H1 (cell line): ENCODE data around the gene NEK2. TPM values are rescaled to one million over a fixed set of nuclear protein-coding genes. Genes with fewer than 3 reads are reported as not detected.

Experiments used
- CTCF ChIA-PET: fragments of 300-600 bp; sonication (Branson Sonifier 250); formaldehyde crosslinking; loops from one replicate; lab custom pipeline; 2021; ENCODE audit not compliant: partially characterized antibody; lab: Charles Lee
- POLR2A ChIA-PET: fragments of 300-600 bp; sonication (Branson Sonifier 250); formaldehyde crosslinking; loops from one replicate; lab custom pipeline; 2021; ENCODE audit warnings: inconsistent platforms; ENCODE audit not compliant: partially characterized antibody; lab: Charles Lee
- DNase-seq, 2 experiments: peaks; one replicate each; pipeline versions ENCODE4 v3.0.0 to v3.0.0-alpha.2; 2010 to 2022; ENCODE audit warnings: low spot score in 2 of 2, low read depth in 1 of 2, mixed read lengths in 1 of 2
- FAIRE-seq: peaks from 2 replicates; lab custom pipeline; 2011; peaks lifted over from hg19 to GRCh38; lab: Jason Lieb, UNC
- H2AFZ ChIP-seq: 2 replicates; pipeline ENCODE4 v1.8.1; 2012; ENCODE audit warnings: low read length, inconsistent platforms
- H2AK5ac ChIP-seq: 2 replicates; pipeline ENCODE4 v1.6.1; 2013; ENCODE audit warnings: low read depth, low read length
- H2BK120ac ChIP-seq: replicated peaks from 2 replicates; pipeline ENCODE3; 2013; ENCODE audit warnings: low read depth, low read length, inconsistent platforms
- H2BK12ac ChIP-seq: 2 replicates; pipeline ENCODE4 v1.6.1; 2013; ENCODE audit warnings: low read depth, low read length
- H2BK15ac ChIP-seq: 2 replicates; pipeline ENCODE4 v1.6.1; 2013; ENCODE audit warnings: low read length
- H2BK20ac ChIP-seq: 2 replicates; pipeline ENCODE4 v1.6.1; 2013; ENCODE audit warnings: low read length
- H2BK5ac ChIP-seq: 2 replicates; pipeline ENCODE4 v1.6.1; 2013; ENCODE audit warnings: low read depth, low read length
- H3K14ac ChIP-seq: 2 replicates; pipeline ENCODE4 v1.6.1; 2013; ENCODE audit warnings: inconsistent platforms; ENCODE audit not compliant: insufficient read length
- H3K18ac ChIP-seq: 2 replicates; pipeline ENCODE4 v1.6.1; 2013; ENCODE audit warnings: low read length; ENCODE audit errors: extremely low read depth
- H3K23ac ChIP-seq: 2 replicates; pipeline ENCODE4 v1.6.1; 2013; ENCODE audit warnings: inconsistent platforms; ENCODE audit not compliant: insufficient read length
- H3K23me2 ChIP-seq: 2 replicates; pipeline ENCODE4 v1.6.1; 2013; ENCODE audit warnings: low read depth, low read length
- H3K27ac ChIP-seq: 2 replicates; pipeline ENCODE4 v1.6.1; 2011; ENCODE audit warnings: low read depth, low read length, inconsistent platforms
- H3K27me3 ChIP-seq, 4 experiments: replicated peaks in 1 of 4; 1 replicate in 1 of 4; 2 replicates in 3 of 4; pipeline versions ENCODE4 v1.6.1 to v1.8.1; 2011 to 2013; ENCODE audit warnings: low read length in 3 of 4, mild to moderate bottlenecking in 3 of 4, inconsistent platforms in 2 of 4, mixed read lengths in 2 of 4, moderate library complexity in 1 of 4; ENCODE audit not compliant: control insufficient read depth in 3 of 4, insufficient read depth in 3 of 4; ENCODE audit errors: extremely low read depth in 1 of 4
- H3K36me3 ChIP-seq, 4 experiments: 2 replicates each; pipeline versions ENCODE4 v1.6.1 to v1.8.1; 2011 to 2013; ENCODE audit warnings: mild to moderate bottlenecking in 4 of 4, low read length in 3 of 4, moderate library complexity in 2 of 4, control low read depth in 1 of 4, inconsistent platforms in 1 of 4; ENCODE audit not compliant: insufficient read depth in 4 of 4, control insufficient read depth in 2 of 4
- H3K4ac ChIP-seq: replicated peaks from 2 replicates; pipeline ENCODE3; 2013; ENCODE audit warnings: low read length, low read depth, mixed read lengths, inconsistent platforms; ENCODE audit not compliant: insufficient read length
- H3K4me1 ChIP-seq, 4 experiments: replicated peaks in 1 of 4; 1 replicate in 1 of 4; 2 replicates in 3 of 4; pipeline versions ENCODE4 v1.6.1 to v1.8.1; 2011 to 2013; ENCODE audit warnings: low read length in 3 of 4, inconsistent platforms in 2 of 4, mixed read lengths in 1 of 4; ENCODE audit not compliant: insufficient read depth in 4 of 4, control insufficient read depth in 3 of 4
- H3K4me2 ChIP-seq, 2 experiments: 2 replicates each; pipeline versions ENCODE4 v1.6.1 to v1.8.1; 2011 to 2013; ENCODE audit warnings: low read depth in 2 of 2, low read length in 2 of 2, control low read depth in 1 of 2, inconsistent platforms in 1 of 2, mild to moderate bottlenecking in 1 of 2; ENCODE audit not compliant: insufficient read depth in 1 of 2
- H3K4me3 ChIP-seq, 4 experiments: fragments of 200-600, 300-600 bp in 1 of 4; sonication (generic), shearing (Covaris generic), sonication (Bioruptor Twin) in 1 of 4; 2 replicates each; pipeline versions ENCODE4 v1.5.1 to v1.8.1; 2011 to 2016; ENCODE audit warnings: low read length in 4 of 4, low read depth in 3 of 4, control low read depth in 2 of 4, inconsistent platforms in 2 of 4, mild to moderate bottlenecking in 2 of 4, mixed read lengths in 1 of 4, moderate library complexity in 1 of 4; ENCODE audit not compliant: insufficient read depth in 2 of 4; ENCODE audit errors: extremely low read depth in 1 of 4
- H3K56ac ChIP-seq: replicated peaks from 2 replicates; pipeline ENCODE3; 2013; ENCODE audit warnings: low read depth, mild to moderate bottlenecking, mixed read lengths, low read length, inconsistent platforms; ENCODE audit not compliant: insufficient read length
- H3K79me1 ChIP-seq: 2 replicates; pipeline ENCODE4 v1.6.1; 2013; ENCODE audit warnings: low read depth, low read length, control low read depth
- H3K79me2 ChIP-seq, 2 experiments: 2 replicates each; pipeline versions ENCODE4 v1.6.1 to v1.8.1; 2012 to 2013; ENCODE audit warnings: low read length in 2 of 2, mild to moderate bottlenecking in 2 of 2, inconsistent platforms in 1 of 2; ENCODE audit not compliant: insufficient read depth in 2 of 2, control insufficient read depth in 1 of 2
- H3K9ac ChIP-seq, 4 experiments: replicated peaks in 1 of 4; 1 replicate in 1 of 4; 2 replicates in 3 of 4; pipeline versions ENCODE4 v1.6.1 to v1.8.1; 2011 to 2013; ENCODE audit warnings: low read depth in 3 of 4, low read length in 3 of 4, control low read depth in 2 of 4, mild to moderate bottlenecking in 2 of 4, moderate library complexity in 2 of 4, inconsistent platforms in 1 of 4; ENCODE audit errors: extremely low read depth in 1 of 4
- H3K9me3 ChIP-seq, 2 experiments: 2 replicates each; pipeline versions ENCODE4 v1.6.1 to v1.8.1; 2012 to 2013; ENCODE audit warnings: mild to moderate bottlenecking in 2 of 2, moderate library complexity in 2 of 2, control low read depth in 1 of 2, inconsistent platforms in 1 of 2, low read depth in 1 of 2, low read length in 1 of 2, mixed read lengths in 1 of 2; ENCODE audit not compliant: insufficient read depth in 2 of 2
- H4K20me1 ChIP-seq, 2 experiments: replicated peaks in 1 of 2; 2 replicates each; pipeline versions ENCODE3 to v1.8.1; 2011 to 2013; ENCODE audit warnings: inconsistent platforms in 2 of 2, low read length in 2 of 2, mild to moderate bottlenecking in 1 of 2; ENCODE audit not compliant: insufficient read depth in 2 of 2, control insufficient read depth in 1 of 2
- H4K5ac ChIP-seq: 2 replicates; pipeline ENCODE4 v1.6.1; 2013; ENCODE audit warnings: low read length, low read depth, mixed read lengths, inconsistent platforms; ENCODE audit not compliant: insufficient read length
- H4K8ac ChIP-seq: 2 replicates; pipeline ENCODE4 v1.8.0; 2013; ENCODE audit warnings: mild to moderate bottlenecking, moderate library complexity, low read length, inconsistent platforms; ENCODE audit not compliant: insufficient read depth; ENCODE audit errors: extremely low read depth
- H4K91ac ChIP-seq: replicated peaks from 2 replicates; pipeline ENCODE3; 2013; ENCODE audit warnings: low read length, mixed read lengths, inconsistent platforms; ENCODE audit not compliant: insufficient read length
- CBX8 ChIP-seq: fragments of 300-800, 300-1000 bp; sonication (generic); IDR thresholded peaks from 2 replicates; pipeline ENCODE4 v1.7.1; 2016; ENCODE audit warnings: low read depth, low read length, borderline replicate concordance
- MAFK ChIP-seq: IDR thresholded peaks from 2 replicates; pipeline ENCODE4 v1.6.1; 2012; ENCODE audit warnings: low read depth, mild to moderate bottlenecking, improper control_type of control experiment, low read length
- SIX5 ChIP-seq: IDR thresholded peaks from 2 replicates; pipeline ENCODE4 v1.6.1; 2011; ENCODE audit warnings: mild to moderate bottlenecking, low read depth, low read length
- WGBS, 2 experiments: shearing (Covaris generic) in 1 of 2; methylation state at CpG; one replicate each; pipeline versions ENCODE4 v1.1.6 to v1.1.7; 2013 to 2015; ENCODE audit warnings: low lambda C conversion rate in 2 of 2, mixed read lengths in 2 of 2, inconsistent platforms in 1 of 2, low coverage in 1 of 2, missing lambda C conversion rate in 1 of 2; ENCODE audit not compliant: insufficient replicate concordance in 2 of 2, insufficient coverage in 1 of 2, insufficient read length in 1 of 2; ENCODE audit errors: extremely low coverage in 1 of 2, missing lambda C conversion rate in 1 of 2; 5-methylcytosine and 5-hydroxymethylcytosine counted together
- polyA plus RNA-seq, 7 experiments: library from polyadenylated mRNA; depleted of rRNA in 3 of 7; stranded (reverse) in 5 of 7; unstranded in 2 of 7; fragments of >200 nt in 5 of 7; fragments of 200-250 nt in 2 of 7; gene quantifications; 1 replicate in 5 of 7; 2 replicates in 1 of 7; 4 replicates in 1 of 7; pipeline versions ENCODE4 v1.2.1 to v1.2.3, GENCODE V29; 2011 to 2013; ENCODE audit warnings: missing spikeins in 2 of 7, mixed read lengths in 2 of 7
- total RNA-seq: library from RNA; stranded (reverse); fragmentation: NEBNext Ultra II Directional; extraction: Animal tissue kit (Norgen Biotek cat#: 25700); gene quantifications from 2 replicates; pipeline ENCODE4 v1.2.1, GENCODE V29; 2021

NEK2 gene
- total and polyA plus RNA-seq, 2 of the 8 experiments (the other 6 are each of a cell fraction or from before 2014, with no cell fraction given), result 8.4 to 22.9 TPM

DNA sequence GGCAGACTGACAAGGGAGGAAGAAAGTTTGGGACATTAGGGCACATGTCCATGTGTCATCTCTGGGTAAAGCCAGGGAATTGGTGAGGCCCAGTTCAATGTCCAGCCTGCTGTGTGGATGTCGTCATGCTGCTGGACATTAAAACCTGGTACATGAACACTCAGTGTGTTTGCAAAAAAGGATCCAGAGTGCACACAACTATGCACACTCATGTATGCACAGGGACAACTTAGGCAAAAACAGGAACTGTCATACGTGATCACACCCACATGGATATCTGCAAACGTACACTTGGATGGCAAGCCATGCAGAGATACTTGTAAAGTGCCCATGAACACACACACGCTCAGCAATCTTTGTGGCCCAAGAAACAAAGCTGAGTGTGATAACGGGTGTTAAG is 47.9 kb upstream of the NEK2 start:
- ChIA-PET CTCF (interaction anchor here (0.5 to 6.4 kb wide), 7 partner anchors 9 to 87 kb away, joined by 3 to 43 read pairs (median 4); no protein-coding TSS in a partner anchor), POLR2A (no interaction called here)
- no peak for FAIRE-seq

More for the DNA sequence above, 47.9 kb upstream of the NEK2 start:
- H4K20me1 ChIP-seq, result no peaks in the 10 kb centered on the region
- H2BK12ac ChIP-seq, result no peak overlapping the region
- no peaks in the 10 kb centered on the region; the same call in 1 of the 2 replicates for H3K23me2 ChIP-seq
- no peak overlapping the region for H2BK5ac ChIP-seq
- no peaks in the 10 kb centered on the region for H3K4me1 ChIP-seq
- no peaks in the 10 kb centered on the region for H3K79me1 ChIP-seq
- H4K91ac ChIP-seq, result no peak overlapping the region
- H3K56ac ChIP-seq, result no peak overlapping the region
- H3K36me3 ChIP-seq, result no peaks in the 10 kb centered on the region
- no peak overlapping the region for H2AFZ ChIP-seq
- 92% methylated on average over 5 of the region's 5 CpGs; no CpG with 5 or more reads in 1 of the 2 experiments for whole genome bisulfite sequencing, 2 experiments
- H2BK120ac ChIP-seq, result no peak overlapping the region
- H3K9ac ChIP-seq, result no peak overlapping the region
- H4K5ac ChIP-seq, result no peak overlapping the region
- no peaks in the 10 kb centered on the region for H3K9me3 ChIP-seq
- H2BK15ac ChIP-seq, result no peak overlapping the region
- no peak overlapping the region for H3K18ac ChIP-seq
- H3K27ac ChIP-seq, result no peak overlapping the region
- TF ChIP-seq MAFK (no peak), CBX8 (no peak), SIX5 (no peak)
- DNase-seq, result no peak
- no peak overlapping the region for H2AK5ac ChIP-seq
- H3K4me3 ChIP-seq, result no peak overlapping the region
- H2BK20ac ChIP-seq, result no peak overlapping the region
- H3K79me2 ChIP-seq, result no peaks in the 10 kb centered on the region
- no peaks in the 10 kb centered on the region for H3K27me3 ChIP-seq
- no peak overlapping the region for H4K8ac ChIP-seq
- H3K4ac ChIP-seq, result no peak overlapping the region
- no peak overlapping the region for H3K14ac ChIP-seq
- no peak overlapping the region for H3K4me2 ChIP-seq
- H3K23ac ChIP-seq, result no peak overlapping the region
